Myocyte (in vitro differentiated cells): ENCODE data around the gene ZSCAN10. TPM values are rescaled to one million over a fixed set of nuclear protein-coding genes. Genes with fewer than 3 reads are reported as not detected.
"Not testable (repeated sequence)": the region's sequence is repeated elsewhere in the genome, so short reads cannot be mapped to it uniquely, and the experiment has no call there.

Experiments
- DNase-seq: peaks from one replicate; pipeline ENCODE4 v3.0.0-alpha.2; 2012; ENCODE audit warnings: low read depth
- total RNA-seq: library from RNA; depleted of rRNA; stranded (reverse); fragments of >200 nt; gene quantifications from 2 replicates; pipeline ENCODE4 v1.2.3, GENCODE V29; 2014

Gene ZSCAN10
- total RNA-seq, 1 donor from 2014 or later: not detected

DNA sequence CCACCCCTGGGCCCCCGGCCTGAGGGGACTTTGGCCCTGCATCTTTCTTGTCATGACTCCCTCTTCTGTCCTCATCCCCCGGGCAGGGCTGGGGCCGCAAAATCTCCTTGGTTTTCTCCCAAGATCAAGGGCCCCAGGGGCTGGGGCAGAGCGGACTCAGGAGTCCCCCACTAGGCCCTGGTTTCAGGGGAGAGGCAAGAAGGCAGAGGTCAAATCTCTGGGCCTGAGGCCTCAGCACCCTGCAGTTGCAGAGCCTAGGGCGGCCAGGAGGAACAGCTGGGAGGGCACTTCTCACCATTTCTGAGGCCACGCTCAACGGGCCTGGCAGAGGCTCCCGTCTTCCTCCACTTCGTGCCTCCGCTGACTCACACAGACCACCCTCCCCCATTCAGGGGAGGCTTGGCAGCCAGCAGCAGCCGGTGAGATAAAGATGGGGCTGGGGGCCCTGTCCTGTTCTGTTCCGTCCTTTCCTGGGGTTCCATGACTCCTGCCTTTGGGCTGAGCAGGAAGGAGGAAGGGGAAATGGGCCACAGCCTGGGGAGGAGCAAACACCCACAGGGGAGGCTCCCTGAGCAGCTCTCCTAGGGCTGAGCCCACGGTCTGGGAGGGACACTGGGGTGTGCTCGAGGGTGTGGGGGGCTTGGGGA is 12.4 kb downstream of the ZSCAN10 start:
- DNase-seq: no peak

DNA sequence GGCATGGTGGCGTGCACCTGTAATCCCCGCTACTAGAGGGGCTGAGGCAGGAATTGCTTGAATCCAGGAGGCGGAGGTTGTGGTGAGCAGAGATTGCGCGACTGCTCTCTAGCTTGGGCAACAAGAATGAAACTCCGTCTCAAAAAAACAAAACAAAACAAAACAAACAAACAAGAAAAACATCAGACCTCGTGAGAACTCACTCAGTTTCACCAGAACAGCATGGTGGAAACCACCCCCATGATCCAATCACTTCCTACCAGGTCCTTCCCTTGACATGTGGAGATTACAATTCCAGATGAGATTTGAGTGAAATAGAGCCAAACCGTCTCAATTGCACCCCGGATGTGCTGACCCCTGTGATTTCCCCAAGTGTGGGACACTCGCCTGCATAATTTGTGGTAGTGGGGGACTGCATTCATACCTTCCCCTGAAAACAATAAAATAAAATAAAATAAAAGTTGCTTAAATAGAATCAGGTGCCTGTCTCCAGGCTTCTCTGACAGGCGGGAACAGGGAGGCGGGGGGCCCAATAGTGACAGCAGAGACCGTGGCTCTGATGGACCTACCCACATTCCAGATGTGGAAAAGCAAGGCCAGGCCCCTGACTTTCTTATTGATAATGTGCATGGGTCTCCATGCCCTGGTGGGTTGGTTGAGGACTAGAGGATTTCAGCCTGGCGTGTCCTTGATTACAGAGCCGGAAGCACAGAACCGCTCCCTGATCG is 13.1 kb downstream of the ZSCAN10 start:
- DNase-seq: no peak

DNA sequence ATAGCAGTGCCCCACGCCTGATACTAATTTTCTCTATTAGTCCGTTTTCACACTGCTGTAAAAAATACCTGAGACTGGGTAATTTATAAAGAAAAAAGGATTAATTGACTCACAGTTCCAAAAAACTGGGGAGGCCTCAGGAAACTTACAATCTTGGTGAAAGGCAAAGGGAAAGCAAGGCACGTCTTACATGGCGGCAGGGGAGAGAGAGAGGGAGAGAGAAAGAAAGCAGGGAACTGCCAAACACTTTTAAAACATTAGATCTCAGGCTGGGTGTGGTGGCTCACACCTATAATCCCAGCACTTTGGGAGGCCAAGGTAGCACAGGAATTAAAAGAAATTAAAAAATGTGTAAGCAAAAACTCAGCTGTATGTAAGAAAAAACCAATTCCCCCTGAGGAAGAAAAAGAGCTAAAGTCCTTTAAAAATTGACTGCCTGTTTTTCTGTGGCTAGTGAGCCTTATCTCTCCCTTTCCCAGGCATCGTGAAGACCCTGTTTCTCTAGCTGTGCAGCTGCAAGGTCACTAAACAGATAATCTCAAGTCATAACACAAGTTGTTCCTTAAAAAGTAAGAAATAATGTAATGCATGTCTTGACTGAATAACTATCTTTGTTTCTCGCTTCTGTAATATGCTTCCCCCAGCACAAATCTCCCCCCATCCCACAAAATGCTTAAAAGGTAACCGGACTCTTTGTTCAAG is 14.0 kb downstream of the ZSCAN10 start:
- DNase-seq: no peak

DNA sequence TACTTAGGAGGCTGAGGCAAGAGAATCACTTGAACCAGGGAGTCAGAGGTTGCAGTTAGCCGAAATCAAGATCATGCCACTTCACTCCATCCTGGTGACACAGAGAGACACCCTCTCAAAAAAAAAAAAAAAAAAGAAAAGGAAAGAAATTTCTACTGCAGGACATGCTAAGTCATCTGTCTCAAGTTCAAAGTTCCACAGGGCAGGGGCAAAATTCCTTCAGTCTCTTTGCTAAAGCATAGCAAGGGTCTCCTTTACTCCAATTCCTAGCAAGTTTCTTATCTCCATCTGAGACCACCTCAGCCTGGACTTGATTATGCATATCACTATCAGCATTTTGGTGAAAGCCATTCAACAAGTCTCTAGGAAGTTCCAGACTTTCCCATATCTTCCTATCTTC is 14.6 kb downstream of the ZSCAN10 start:
- DNase-seq: no peak

DNA sequence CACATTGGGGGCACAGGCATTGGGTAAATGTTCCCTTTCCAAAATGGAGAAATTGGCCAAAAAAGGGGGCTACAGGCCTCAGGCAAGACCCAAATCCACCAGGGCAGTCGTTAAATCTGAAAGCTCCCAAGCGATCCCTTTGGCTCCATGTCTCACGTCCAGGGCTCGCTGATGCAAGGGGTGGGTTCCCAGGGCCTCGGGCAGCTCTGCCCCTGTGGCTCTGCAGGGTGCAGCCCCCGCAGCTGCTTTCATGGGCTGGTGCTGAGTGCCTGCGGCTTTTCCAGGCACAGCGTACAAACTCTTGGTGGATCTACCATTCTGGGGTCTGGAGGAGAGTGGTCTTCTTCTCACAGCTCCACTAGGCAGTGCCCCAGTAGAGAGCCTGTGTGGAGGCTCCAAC is 15.7 kb downstream of the ZSCAN10 start:
- DNase-seq: not testable (repeated sequence)

DNA sequence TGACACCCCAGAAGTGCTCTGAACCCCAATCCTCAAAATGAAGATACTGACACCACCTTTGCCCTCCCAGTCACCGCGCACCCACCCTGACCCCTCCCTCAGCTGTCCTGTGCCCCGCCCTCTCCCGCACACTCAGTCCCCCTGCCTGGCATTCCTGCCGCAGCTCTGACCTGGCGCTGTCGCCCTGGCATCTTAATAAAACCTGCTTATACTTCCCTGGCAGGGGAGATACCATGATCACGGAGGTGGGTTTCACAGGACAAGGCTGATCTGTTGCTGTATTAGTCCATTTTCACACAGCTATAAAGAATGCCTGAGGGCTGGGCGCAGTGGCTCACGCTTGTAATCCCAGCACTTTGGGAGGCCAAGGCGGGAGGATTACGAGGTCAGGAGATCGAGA is 17.1 kb downstream of the ZSCAN10 start:
- not testable (repeated sequence) for DNase-seq

DNA sequence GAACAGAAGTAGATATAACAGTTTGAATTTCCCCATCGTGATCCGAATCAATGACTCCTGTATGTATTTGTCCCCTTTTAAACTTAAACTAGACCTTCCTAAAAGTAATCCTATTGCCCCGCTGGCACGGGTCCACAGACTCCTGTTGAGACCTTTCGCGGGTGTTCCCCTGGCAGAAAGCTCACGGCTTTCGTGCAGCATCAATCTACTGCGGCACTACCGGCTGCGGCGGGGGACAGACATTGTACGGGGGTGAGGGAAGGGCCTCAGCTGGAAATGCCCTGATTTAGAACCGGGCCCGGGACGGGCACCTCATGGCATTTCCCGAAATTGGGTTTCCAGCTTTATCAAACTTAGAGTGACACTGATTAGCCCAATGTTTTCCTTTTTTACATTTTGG is 19.1 kb downstream of the ZSCAN10 start:
- no peak for DNase-seq

DNA sequence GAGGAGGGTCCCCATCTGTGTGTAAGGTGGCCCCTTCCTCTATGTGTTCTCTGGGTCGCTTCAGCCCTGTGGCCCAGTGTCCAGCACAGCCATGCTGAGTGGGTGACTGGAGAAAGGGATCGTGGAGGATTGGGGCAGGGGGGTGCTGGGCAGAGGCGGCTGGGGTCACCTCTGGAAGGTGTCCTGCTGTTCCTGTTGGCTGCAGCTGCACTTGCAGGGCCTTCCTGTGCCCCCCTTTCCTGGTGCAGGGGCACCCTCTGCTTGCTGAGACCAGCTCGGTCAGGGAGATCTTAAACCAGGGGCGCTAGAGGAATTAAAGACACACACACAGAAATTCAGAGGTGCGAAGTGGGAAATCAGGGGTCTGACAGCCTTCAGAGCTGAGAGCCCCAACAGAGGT is 22.5 kb downstream of the ZSCAN10 start:
- no peak for DNase-seq

DNA sequence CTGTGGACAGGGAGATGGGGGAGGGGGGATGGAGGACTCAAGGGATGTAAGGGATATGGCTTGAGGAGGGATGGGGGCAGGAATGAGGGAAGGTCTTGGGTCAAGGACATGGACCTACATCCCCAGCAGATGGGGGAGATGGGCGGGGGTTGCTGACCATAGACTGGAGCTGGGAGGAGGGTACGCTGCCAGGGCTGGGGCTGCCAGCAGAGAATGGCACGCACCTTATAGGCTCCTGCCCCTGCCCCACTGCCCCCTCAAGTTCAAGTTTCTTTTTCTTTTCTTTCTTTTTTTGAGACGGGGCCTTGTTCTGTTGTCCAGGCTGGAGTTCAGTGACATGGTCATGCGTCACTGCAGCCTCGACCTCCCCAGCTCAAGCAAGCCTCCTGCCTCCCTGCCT is 23.1 kb downstream of the ZSCAN10 start:
- not testable (repeated sequence) for DNase-seq

DNA sequence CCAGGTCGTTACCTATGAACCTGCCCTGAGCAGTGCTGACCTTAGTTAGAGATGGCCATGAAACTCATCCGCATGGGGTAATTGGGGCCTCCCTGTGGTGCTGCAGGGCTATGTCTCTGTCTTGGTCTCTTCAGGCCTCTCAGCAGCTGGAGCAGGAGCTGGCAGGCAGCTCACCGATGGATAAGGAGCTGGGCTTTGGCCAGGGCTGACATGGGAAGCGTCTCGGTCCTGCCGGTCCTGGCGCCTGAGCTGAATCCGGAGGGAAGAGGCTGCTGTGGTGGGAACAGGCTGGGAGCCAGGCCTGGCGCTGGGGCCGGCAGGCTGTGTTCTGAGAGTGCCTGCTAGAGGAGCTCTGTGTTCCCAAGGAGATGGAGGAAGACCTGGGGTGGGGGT is 23.6 kb downstream of the ZSCAN10 start:
- DNase-seq: no peak

DNA sequence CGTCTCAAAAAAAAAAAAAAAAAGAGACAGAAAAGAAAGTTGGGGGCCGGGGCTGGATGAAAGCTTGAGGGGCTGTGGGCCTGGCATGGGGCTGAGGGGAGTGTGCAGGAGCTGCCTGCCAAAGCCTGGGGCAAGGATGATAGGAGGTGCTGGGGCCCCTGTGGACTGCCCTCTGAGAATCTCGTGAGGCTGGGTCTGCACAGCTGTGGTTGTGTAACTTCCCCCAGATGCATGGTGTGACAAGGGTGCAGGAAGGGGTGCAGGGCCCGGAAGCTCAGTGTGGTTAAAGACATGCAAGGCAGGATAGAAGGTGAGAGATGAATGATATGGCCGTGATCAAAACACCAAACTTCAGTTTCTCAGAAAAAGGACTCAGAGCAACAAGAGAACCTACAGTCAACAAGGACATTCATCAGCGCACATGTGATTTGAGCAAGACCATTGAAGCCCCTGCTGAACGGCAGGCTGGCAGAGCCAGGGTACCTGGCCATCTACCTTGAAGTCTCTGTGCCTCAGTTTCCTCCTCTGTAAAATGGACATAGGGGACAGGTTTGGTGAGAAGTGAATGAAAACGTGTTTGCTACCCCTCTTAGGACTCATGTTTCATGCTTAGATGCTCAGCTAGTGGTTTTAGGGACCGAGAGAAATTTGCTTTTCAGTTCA is 24.1 kb downstream of the ZSCAN10 start:
- DNase-seq: no peak

DNA sequence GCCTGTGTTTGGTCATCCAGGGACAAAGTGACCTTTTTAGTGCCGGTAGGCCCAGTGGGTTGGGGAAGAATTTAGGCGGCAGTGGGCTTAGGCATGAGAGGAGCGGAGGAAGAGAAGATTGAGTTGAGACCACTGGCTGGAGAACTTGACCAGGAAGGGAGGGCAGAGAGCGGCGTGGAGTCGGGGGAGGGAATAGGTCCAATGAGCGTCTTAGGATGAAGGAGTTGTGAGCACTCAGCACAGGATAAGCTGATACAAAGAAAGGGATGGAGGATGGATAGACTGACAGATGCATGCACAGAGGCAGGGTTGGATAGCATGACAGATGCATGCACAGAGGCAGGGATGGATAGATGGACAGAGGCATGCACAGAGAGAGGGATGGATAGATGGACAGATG is 25.6 kb downstream of the ZSCAN10 start:
- no peak for DNase-seq

DNA sequence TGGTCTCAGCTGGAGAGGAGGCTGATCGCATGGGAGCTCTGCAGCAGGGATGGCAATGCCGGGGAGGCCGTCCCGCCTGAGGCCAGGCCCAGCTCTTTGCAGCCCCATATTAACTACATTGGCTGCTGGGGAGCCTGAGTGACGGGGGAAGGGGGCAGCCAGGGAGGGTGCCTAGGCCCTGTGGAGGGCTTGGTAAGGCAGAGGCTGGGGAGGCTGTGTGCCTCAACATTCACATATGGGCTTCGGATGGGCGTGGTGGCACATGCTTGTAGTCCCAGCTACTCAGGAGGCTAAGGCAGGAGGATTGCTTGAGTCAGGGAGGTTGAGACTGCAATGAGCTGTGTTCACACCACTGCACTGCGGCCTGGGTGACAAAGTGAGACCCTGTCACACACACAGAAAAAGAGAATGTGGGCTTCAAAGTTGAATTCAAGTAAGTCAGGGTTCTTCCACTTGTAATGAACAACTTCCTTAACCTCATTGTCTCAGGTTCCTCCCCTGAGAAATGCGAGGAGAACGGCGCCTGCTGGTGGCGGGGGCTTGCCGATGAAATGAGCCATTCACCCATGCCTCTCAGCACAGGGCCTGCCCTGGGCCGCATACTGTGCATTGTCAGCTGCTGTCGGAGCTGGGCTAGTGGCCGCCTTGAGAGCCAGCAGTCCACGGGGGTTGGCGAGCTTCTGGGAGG is 26.4 kb downstream of the ZSCAN10 start:
- DNase-seq: not testable (repeated sequence)

DNA sequence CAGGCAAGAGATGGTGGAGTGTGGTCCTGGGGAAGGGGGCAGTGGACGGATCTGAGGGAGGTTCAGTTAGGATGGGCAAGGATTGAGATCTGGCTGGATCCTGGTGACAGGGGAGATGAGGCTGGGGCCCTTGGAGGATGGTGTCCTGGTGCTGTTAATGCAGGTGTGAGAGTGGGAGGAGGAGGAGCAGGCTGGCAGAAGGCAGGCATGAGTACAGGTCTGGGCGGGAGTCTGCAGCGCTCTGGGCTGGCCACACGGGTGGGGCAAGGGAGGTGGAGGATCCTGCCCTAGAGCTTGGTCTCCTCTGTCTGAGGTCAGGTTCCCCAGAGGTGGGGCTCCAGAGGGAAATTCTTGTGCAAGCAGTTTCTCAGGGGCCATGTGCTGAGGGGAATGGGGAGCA is 26.9 kb downstream of the ZSCAN10 start:
- DNase-seq: not testable (repeated sequence)

DNA sequence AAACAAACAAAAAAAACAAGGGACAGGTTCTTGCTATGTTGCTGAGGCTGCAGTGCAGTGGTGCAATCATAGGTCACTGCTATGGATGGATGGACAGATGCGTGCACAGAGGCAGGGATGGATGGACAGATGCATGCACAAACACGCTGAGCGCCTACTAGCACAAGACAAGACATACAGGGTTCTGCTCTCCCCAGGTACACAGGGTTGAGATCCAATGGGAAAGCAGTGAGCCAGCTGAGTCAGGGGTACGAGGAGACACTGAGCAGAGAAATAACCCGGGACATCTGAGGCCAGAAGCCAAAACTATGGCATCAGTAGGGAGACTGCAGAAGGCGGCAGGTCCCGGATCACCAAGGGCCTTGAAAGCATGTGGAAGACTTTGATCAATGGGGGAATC is 27.4 kb downstream of the ZSCAN10 start:
- DNase-seq: no peak

DNA sequence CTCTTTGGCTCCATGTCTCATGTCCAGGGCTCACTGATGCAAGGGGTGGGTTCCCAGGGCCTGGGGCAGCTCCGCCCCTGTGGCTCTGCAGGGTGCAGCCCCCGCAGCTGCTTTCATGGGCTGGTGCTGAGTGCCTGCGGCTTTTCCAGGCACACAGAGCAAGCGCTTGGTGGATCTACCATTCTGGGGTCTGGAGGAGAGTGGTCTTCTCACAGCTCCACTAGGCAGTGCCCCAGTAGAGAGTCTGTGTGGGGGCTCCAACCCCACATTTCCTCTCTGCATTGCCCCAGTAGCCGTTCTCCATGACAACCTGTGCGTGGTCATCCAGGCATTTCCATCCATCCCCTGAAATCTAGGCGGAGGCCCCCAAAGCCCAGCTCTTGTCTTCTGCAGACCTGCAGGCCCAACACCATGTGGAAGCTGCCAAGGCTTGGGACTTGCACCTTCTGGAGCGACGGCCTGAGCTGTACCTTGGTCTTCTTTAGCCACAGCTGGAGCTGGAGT is 28.4 kb downstream of the ZSCAN10 start:
- no peak for DNase-seq

DNA sequence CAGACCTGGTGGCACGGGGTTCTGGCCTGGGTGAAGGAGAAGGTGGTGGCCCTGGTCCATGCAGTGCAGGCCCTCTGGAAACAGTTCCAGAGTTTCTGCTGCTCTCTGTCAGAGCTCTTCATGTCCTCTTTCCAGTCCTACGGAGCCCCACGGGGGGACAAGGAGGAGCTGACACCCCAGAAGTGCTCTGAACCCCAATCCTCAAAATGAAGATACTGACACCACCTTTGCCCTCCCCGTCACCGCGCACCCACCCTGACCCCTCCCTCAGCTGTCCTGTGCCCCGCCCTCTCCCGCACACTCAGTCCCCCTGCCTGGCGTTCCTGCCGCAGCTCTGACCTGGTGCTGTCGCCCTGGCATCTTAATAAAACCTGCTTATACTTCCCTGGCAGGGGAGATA is 29.9 kb downstream of the ZSCAN10 start:
- not testable (repeated sequence) for DNase-seq

DNA sequence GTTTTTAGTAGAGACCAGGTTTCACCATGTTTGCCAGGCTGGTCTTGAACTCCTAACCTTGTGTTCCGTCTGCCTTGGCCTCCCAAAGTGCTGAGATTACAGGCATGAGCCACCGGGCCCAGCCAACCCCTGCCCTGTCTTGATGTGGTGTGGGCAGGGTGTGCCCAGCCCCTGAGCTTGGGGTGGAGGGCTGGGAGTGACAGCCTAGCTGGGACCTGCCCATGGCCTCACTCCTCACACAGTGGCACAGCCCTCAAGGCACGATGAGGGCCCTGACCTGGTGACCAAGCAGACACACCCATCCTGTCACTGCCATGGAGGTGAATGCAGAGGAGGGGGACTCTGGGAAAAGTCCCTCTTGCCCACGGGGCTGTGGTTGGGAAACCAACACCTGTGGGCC is 30.6 kb downstream of the ZSCAN10 start:
- no peak for DNase-seq

DNA sequence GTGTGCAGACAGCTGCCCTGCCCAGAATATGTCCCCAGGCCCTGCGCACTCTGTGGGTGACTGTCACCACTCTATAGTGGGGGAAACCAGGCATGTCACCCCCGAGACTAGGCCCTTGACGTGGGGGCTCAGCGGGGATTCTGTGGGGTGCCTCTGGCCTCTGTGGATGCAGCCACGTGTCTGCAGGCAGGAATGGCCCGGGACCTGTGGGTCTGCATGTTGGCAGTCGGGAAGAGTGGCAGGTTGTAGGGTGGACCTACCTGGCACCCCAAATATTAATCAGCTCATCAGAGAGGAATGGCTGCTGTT is 32.7 kb downstream of the ZSCAN10 start:
- no peak for DNase-seq

DNA sequence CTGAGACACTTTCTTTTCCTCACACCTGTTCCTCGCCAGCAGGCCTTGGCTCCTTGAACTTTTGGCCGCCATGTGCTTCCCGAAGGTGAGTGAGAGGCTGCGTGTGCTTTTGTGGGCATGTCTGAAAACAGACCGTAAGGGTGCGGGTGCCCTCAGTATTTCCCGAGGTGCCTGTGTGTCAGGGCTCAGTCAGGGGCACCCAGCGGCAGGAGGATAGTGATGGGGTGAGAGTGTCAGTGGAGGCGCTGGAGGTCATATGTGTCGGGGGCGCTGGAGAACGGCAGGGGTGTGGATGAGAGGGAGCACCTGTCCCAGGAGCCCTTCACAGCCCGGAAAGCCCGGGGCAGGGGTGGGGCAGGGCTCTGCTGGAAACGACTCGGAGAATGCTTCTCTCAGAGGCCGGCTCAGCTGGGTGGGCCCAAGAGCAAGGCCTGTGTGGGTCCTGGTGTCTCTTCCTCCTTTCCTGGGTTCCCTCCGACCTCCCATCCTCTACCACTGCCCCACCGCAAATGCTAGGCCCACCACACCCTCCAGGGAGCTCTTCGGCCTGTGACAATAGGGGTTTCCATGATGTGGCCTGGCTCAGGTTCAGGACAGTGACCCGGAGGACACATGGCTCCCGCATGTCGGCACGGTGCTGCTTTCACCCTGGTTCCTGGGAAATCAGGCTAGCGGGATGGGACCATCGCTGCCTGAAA is 33.2 kb downstream of the ZSCAN10 start:
- DNase-seq: peak; percentile 35
